HepG2 (cell line): ENCODE data around the gene DLX3. TPM values are rescaled to one million over a fixed set of nuclear protein-coding genes. Genes with fewer than 3 reads are reported as not detected.

Experiments
- ATAC-seq: fragments of 200-7000 bp; cut with Tn5 transposase; 3 replicates; pipeline ENCODE4 v1.9.1; 2020; ENCODE audit warnings: mild to moderate bottlenecking, moderate library complexity
- BruUV-seq: library from RNA; stranded (reverse); fragments of 400-500 nt; replicated peaks from 2 replicates; lab custom pipeline; 2021; lab: Mats Ljungman, UMichigan
- CTCF ChIA-PET: fragments of 300-600 bp; formaldehyde crosslinking; extraction: SDS; loops from one replicate; lab custom pipeline; 2021; ENCODE audit warnings: low total read pairs, inconsistent platforms, low intra/inter-chr PET ratio; lab: Yijun Ruan, JAX
- POLR2A ChIA-PET: fragments of 350-600 bp; sonication (Branson Sonifier 250); formaldehyde crosslinking; loops from one replicate; lab custom pipeline; 2020; ENCODE audit warnings: antibody characterized with exemption, inconsistent platforms; lab: Yijun Ruan, JAX
- DNase-seq: peaks from one replicate; pipeline ENCODE4 v3.0.0-alpha.2; 2015; ENCODE audit warnings: low spot score
- FAIRE-seq: peaks from 3 replicates; lab custom pipeline; 2011; peaks lifted over from hg19 to GRCh38; lab: Jason Lieb, UNC
- H2AFZ ChIP-seq: one replicate; pipeline ENCODE4 v1.6.1; 2011; ENCODE audit warnings: low read length, inconsistent platforms
- H3K27ac ChIP-seq: fragments of 300-600 bp; 3 replicates; pipeline ENCODE4 v1.8.0; 2011; ENCODE audit warnings: mixed run types, mild to moderate bottlenecking, mixed read lengths, low read length, inconsistent platforms; ENCODE audit not compliant: insufficient read depth; ENCODE audit errors: extremely low read length
- H3K27me3 ChIP-seq, 2 experiments: fragments of 200-600 bp in 1 of 2; 2 replicates in 1 of 2; 3 replicates in 1 of 2; pipeline versions ENCODE4 v1.6.0 to v1.8.0; 2011; ENCODE audit warnings: low read length in 2 of 2, mild to moderate bottlenecking in 2 of 2, moderate library complexity in 2 of 2, inconsistent platforms in 1 of 2; ENCODE audit not compliant: insufficient read depth in 2 of 2, control insufficient read depth in 1 of 2
- H3K36me3 ChIP-seq, 2 experiments: fragments of 200-600 bp in 1 of 2; replicated peaks in 1 of 2; 2 replicates in 1 of 2; 3 replicates in 1 of 2; pipeline versions ENCODE4 v1.5.1 to v1.8.0; 2011; ENCODE audit warnings: low read length in 2 of 2, inconsistent platforms in 1 of 2; ENCODE audit not compliant: insufficient read depth in 2 of 2, control insufficient read depth in 1 of 2
- H3K4me1 ChIP-seq: 2 replicates; pipeline ENCODE4 v1.5.1; 2012; ENCODE audit warnings: low read length, inconsistent platforms; ENCODE audit not compliant: insufficient read depth
- H3K4me2 ChIP-seq: 2 replicates; pipeline ENCODE4 v1.6.0; 2011; ENCODE audit warnings: low read depth, low read length, inconsistent platforms
- H3K4me3 ChIP-seq, 3 experiments: fragments of 200-600 bp in 1 of 3; sonication (generic), shearing (Covaris generic) in 1 of 3; replicated peaks in 1 of 3; 2 replicates each; pipeline ENCODE4 v1.5.1; 2011 to 2016; ENCODE audit warnings: low read length in 3 of 3, inconsistent platforms in 2 of 3, low read depth in 2 of 3, mild to moderate bottlenecking in 2 of 3, control low read depth in 1 of 3, mixed read lengths in 1 of 3; ENCODE audit not compliant: insufficient read depth in 1 of 3
- H3K79me2 ChIP-seq: one replicate; pipeline ENCODE4 v1.6.1; 2011; ENCODE audit warnings: low read length, inconsistent platforms; ENCODE audit not compliant: insufficient read depth
- H3K9ac ChIP-seq: 2 replicates; pipeline ENCODE4 v1.6.0; 2011; ENCODE audit warnings: mild to moderate bottlenecking, low read depth, low read length, inconsistent platforms; ENCODE audit not compliant: insufficient read depth
- H3K9me3 ChIP-seq: 2 replicates; pipeline ENCODE4 v1.5.1; 2012; ENCODE audit warnings: mild to moderate bottlenecking, low read length
- H4K20me1 ChIP-seq: 2 replicates; pipeline ENCODE4 v1.6.0; 2011; ENCODE audit warnings: inconsistent platforms, mild to moderate bottlenecking, low read length, moderate library complexity; ENCODE audit not compliant: insufficient read depth
- EP300 ChIP-seq, 3 experiments: sonication (generic) in 1 of 3; formaldehyde crosslinking in 1 of 3; IDR thresholded peaks; 2 replicates each; pipeline versions ENCODE4 v1.5.1 to v1.6.1; 2011 to 2020; ENCODE audit warnings: low read depth in 2 of 3, low read length in 2 of 3, borderline replicate concordance in 1 of 3, improper control_type of control experiment in 1 of 3, mild to moderate bottlenecking in 1 of 3, missing genetic modification reagents in 1 of 3, moderate library complexity in 1 of 3
- NFATC3 ChIP-seq: sonication (generic); formaldehyde crosslinking; IDR thresholded peaks from 2 replicates; pipeline ENCODE4 v1.5.1; 2020; ENCODE audit warnings: mild to moderate bottlenecking, missing genetic modification reagents
- PAXIP1 ChIP-seq: sonication (generic); formaldehyde crosslinking; conservative IDR thresholded peaks from 2 replicates; pipeline ENCODE4 v1.4.0; 2020; ENCODE audit warnings: mild to moderate bottlenecking, missing genetic modification reagents, moderate library complexity
- SOX6 ChIP-seq, 2 experiments: fragments of 450-650 bp in 1 of 2; sonication (generic) in 1 of 2; formaldehyde crosslinking in 1 of 2; IDR thresholded peaks; 2 replicates each; pipeline versions ENCODE4 v1.4.0 to v1.6.1; 2017 to 2020; ENCODE audit warnings: antibody characterized with exemption in 1 of 2, mild to moderate bottlenecking in 1 of 2, missing genetic modification reagents in 1 of 2
- STAT6 ChIP-seq: sonication (generic); formaldehyde crosslinking; IDR thresholded peaks from 2 replicates; pipeline ENCODE4 v1.4.0; 2020; ENCODE audit warnings: missing genetic modification reagents, mild to moderate bottlenecking, borderline replicate concordance
- SUZ12 ChIP-seq: fragments of 150-350 bp; IDR thresholded peaks from 2 replicates; pipeline ENCODE4 v1.6.1; 2014; ENCODE audit warnings: low read depth, low read length
- YEATS4 ChIP-seq: sonication (generic); formaldehyde crosslinking; IDR thresholded peaks from 2 replicates; pipeline ENCODE4 v1.4.0; 2020; ENCODE audit warnings: missing genetic modification reagents, borderline replicate concordance
- ZKSCAN8 ChIP-seq: IDR thresholded peaks from 2 replicates; pipeline ENCODE4 v1.6.1; 2016; ENCODE audit warnings: borderline replicate concordance, missing genetic modification reagents, missing compliant biosample characterization
- WGBS: methylation state at CpG from one replicate; pipeline ENCODE4 v1.1.6; 2017; ENCODE audit warnings: low lambda C conversion rate; 5-methylcytosine and 5-hydroxymethylcytosine counted together
- in situ Hi-C: cut with HindIII; loops from 2 replicates; pipeline ENCODE4 v1.10.0; 2017; ENCODE audit warnings: low pct_unique_long_range_greater_than_20kb; ENCODE audit not compliant: extremely low pct_ligation_motif_present
- intact Hi-C: fragments of 100-400 bp; cut with micrococcal nuclease; formaldehyde crosslinking; loops from one replicate; pipeline ENCODE4 v1.10.0; 2022; ENCODE audit not compliant: unreplicated experiment
- polyA plus RNA-seq, 8 experiments: library from polyadenylated mRNA; depleted of rRNA in 3 of 8; stranded (reverse) in 7 of 8; unstranded in 1 of 8; fragments of >200 nt; fragmentation: Illumina TruSeq in 4 of 8; extraction: Trizol in 4 of 8; gene quantifications; 2 replicates each; pipeline versions ENCODE4 v1.2.1 to v1.2.3, GENCODE V29; 2011 to 2016; ENCODE audit warnings: low read depth in 4 of 8, missing spikeins in 1 of 8, mixed read lengths in 1 of 8; ENCODE audit not compliant: insufficient read depth in 1 of 8
- total RNA-seq, 5 experiments: library from RNA; depleted of rRNA; stranded (reverse); fragments of >200 nt; fragmentation: Illumina TruSeq; extraction: Trizol; gene quantifications; 2 replicates each; pipeline ENCODE4 v1.2.3, GENCODE V29; 2016; ENCODE audit warnings: low read depth in 1 of 5
- TF ChIP-seq, protein P1 (sequence below): sonication (generic); formaldehyde crosslinking; IDR thresholded peaks from 2 replicates; pipeline ENCODE4 v1.4.0; 2020; ENCODE audit warnings: missing genetic modification reagents
- TF ChIP-seq, protein P2 (sequence below): sonication (generic); formaldehyde crosslinking; IDR thresholded peaks from 2 replicates; pipeline ENCODE4 v1.5.0; 2020; ENCODE audit warnings: mild to moderate bottlenecking, missing genetic modification reagents, moderate library complexity

DLX3 gene
- total and polyA plus RNA-seq, 2 of the 13 experiments (the other 11 are each of a cell fraction or from before 2014, with no cell fraction given) = 0.03 TPM; not detected in 1

DNA sequence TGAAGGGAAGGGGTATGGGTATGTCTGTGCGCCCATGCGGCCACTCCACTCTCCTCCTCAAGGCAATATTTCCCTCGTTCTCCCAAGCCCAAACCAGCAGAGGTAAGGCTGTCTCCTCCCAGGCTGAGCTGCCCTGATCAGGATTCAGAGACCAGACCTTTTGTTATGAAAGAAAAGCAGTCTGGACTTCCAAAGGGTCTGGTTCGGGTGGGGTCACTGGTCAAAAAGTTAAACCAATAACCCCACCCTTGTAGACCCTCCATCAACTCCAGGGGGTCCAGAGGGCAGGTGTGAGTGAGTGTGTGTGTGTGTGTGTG, 31.8 kb downstream of the DLX3 start:
- H3K4me3 ChIP-seq = no peak overlapping the region
- no peak for TF ChIP-seq EP300 (IDR thresholded peaks at IDR 0.05; ENCODE audit: low read depth in 2 of 2, low read length in 2 of 2)
- TF ChIP-seq EP300 (CRISPR knock-in tag; IDR thresholded peaks at IDR 0.05; ENCODE audit: borderline replicate concordance) = no peak
- TF ChIP-seq ZKSCAN8 (CRISPR knock-in tag) = no peak
- TF ChIP-seq STAT6 = no peak
- TF ChIP-seq PAXIP1 = no peak
- TF ChIP-seq NFATC3 (CRISPR knock-in tag) = no peak
- TF ChIP-seq, protein P1, sequence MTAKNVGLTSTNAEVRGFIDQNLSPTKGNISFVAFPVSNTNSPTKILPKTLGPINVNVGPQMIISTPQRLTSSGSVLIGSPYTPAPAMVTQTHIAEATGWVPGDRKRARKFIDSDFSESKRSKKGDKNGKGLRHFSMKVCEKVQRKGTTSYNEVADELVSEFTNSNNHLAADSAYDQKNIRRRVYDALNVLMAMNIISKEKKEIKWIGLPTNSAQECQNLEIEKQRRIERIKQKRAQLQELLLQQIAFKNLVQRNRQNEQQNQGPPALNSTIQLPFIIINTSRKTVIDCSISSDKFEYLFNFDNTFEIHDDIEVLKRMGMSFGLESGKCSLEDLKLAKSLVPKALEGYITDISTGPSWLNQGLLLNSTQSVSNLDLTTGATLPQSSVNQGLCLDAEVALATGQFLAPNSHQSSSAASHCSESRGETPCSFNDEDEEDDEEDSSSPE = no peak
- no peak for TF ChIP-seq SUZ12
- TF ChIP-seq YEATS4 (CRISPR knock-in tag) = no peak
- TF ChIP-seq, protein P2, sequence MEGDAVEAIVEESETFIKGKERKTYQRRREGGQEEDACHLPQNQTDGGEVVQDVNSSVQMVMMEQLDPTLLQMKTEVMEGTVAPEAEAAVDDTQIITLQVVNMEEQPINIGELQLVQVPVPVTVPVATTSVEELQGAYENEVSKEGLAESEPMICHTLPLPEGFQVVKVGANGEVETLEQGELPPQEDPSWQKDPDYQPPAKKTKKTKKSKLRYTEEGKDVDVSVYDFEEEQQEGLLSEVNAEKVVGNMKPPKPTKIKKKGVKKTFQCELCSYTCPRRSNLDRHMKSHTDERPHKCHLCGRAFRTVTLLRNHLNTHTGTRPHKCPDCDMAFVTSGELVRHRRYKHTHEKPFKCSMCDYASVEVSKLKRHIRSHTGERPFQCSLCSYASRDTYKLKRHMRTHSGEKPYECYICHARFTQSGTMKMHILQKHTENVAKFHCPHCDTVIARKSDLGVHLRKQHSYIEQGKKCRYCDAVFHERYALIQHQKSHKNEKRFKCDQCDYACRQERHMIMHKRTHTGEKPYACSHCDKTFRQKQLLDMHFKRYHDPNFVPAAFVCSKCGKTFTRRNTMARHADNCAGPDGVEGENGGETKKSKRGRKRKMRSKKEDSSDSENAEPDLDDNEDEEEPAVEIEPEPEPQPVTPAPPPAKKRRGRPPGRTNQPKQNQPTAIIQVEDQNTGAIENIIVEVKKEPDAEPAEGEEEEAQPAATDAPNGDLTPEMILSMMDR (CRISPR knock-in tag) = no peak
- no peak for TF ChIP-seq SOX6 (IDR thresholded peaks at IDR 0.05)
- TF ChIP-seq SOX6 (CRISPR knock-in tag; IDR thresholded peaks at IDR 0.05) = no peak
- TF ChIP-seq, all 625 proteins: peak for 0
- H3K9me3 ChIP-seq = no peaks in the 10 kb centered on the region
- DNase-seq = no peak
- no peak for ATAC-seq
- H3K36me3 ChIP-seq = no peaks in the 10 kb centered on the region
- CTCF ChIA-PET = no interaction called here
- no peak overlapping the region for H3K27ac ChIP-seq
- no peaks in the 10 kb centered on the region for H3K79me2 ChIP-seq
- FAIRE-seq = no peak
- H3K9ac ChIP-seq = no peak overlapping the region
- H3K4me2 ChIP-seq = no peak overlapping the region
- H3K4me1 ChIP-seq = peaks cover 11% of the 10 kb centered on the region; the same call in 1 of the 2 replicates
- POLR2A ChIA-PET = no interaction called here
- in situ Hi-C loops (no loop called here), intact Hi-C loops (no loop called here)
- no peaks in the 10 kb centered on the region for H4K20me1 ChIP-seq
- no TSS peak for BruUV-seq
- H2AFZ ChIP-seq = no peak overlapping the region
- H3K27me3 ChIP-seq = peaks cover 21 to 68% of the 10 kb centered on the region in 2 experiments; a peak in 4 of 5 replicates
- WGBS = 50% methylated on average over 4 of the region's 4 CpGs
